Left forelimb (tissue), 1 donor: ENCODE results near the gene MACROH2A1.

Experiments used
- DNase-seq: peaks from one replicate; pipeline ENCODE4 v3.0.0-alpha.2; 2018; ENCODE audit warnings: low spot score

The MACROH2A1 gene

DNA sequence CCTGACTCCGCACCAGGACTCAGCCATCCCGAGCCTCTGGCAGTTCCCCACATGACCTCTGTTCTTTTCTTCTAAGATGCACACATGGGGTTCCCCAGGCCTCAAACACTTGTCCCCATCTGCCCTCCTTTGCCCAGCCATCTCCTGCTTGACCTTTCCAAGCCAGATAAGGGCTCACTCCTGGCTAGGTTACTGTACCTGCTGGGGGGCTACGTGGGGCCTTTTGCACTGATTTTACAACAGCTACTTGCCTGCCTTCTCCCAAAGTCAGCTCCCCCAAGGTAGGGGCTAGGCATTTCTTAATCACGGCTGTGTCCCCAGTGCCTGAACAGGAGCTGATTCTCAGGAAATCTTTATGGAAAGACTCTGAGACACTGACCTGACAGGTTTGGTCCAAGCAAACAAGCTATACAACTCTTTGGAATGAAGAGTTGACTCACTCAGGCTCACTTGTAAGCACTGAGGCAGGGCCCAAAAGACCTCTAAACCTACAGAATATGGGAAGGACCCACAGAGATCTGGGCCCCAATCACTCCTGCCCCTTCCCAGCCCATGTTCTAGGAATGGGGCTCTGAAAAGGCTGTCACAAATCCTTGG lies 2.5 kb downstream of the MACROH2A1 start:
- no peak for DNase-seq

DNA sequence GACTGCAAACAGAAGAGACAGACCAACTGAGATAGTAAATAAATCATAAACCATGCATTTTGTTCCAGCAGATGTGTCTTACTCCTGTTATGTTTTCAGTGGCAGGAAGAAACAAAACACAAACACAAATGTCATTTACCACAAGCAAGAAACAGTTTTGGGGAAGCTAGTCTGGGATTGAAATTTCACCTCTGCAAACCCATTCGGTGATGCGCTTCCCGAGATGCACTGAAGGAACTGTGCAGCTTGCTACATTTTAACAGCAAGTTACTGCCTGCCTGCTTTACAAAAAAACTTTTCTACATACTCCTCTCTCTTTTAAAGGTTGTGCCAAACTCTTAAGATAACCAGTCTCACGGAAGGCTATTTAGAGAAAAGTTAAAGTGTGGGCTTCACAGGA lies 3.2 kb downstream of the MACROH2A1 start:
- DNase-seq = no peak

DNA sequence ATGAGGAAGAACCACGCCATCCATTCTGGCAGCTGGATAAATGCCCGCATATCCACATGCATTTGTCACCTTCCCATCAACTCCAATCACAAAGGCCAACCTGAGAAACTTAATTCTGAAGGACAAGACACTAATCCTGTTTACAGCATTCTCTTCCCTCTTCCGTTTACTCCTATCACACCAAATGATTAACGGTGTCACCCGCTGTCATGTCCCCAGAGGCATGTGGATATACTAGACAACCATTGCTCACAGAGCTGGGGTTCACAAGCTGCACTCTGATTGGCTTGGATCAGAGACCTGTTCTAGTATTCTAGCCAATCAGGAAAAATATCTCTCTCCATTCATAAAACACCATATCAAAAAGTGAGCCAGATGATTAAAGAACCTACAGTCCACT lies 3.6 kb downstream of the MACROH2A1 start:
- DNase-seq = no peak

DNA sequence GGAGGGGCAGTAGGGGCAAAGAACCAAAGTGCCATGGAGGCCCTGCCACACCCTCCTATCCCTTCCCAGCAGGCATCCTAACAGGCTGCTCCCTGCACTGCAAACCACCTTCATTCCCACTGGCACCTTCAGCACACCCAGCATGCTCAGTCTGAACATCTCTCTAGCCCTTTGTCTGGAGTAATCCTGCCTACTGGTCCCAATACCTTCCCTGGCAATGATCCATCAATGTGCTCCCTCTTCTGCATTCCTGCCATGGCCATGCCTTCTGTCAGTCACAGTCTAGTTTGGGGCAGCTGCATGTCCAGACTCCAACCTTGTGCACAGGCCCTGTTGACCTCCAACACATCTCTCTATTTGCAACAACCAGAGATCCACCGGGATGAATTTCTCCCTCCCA lies 4.9 kb downstream of the MACROH2A1 start:
- no peak for DNase-seq

DNA sequence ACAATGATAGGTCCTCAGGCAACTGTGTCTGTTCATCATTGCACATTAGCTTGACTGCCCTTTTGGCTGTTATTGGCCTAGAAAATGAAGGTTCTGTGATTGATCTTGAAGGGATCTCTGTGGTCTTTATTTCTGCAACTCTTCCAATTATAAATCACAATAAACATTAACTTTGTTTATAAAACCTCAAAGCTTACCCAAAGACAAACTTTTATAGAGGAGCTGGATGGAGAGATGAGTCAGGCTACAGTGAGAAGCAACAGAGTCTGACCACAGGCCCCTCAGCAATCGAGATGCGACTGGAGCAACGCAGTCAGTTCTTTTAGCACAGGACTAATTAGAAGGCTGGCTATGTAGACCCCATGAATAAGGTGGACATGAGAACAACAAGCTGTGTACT lies 5.3 kb downstream of the MACROH2A1 start:
- no peak for DNase-seq

DNA sequence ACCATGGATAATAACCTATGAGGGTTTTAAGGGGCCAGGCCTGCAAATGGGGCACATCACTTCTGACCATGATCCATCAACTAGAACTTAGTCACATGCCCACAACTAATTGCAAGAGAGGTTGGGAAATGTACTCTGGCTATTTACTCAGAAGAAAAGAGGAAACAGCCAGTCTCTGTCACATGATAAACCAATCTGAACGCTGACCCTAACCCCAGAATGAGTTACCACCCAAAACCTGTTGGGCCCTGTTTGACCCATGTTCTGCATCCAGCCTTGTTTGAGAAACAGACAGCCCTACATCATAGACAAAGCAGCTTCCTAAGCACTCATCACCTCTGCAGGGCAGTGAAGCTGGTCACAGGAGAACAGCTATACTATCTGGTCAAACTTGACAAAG lies 5.8 kb downstream of the MACROH2A1 start:
- DNase-seq = no peak

DNA sequence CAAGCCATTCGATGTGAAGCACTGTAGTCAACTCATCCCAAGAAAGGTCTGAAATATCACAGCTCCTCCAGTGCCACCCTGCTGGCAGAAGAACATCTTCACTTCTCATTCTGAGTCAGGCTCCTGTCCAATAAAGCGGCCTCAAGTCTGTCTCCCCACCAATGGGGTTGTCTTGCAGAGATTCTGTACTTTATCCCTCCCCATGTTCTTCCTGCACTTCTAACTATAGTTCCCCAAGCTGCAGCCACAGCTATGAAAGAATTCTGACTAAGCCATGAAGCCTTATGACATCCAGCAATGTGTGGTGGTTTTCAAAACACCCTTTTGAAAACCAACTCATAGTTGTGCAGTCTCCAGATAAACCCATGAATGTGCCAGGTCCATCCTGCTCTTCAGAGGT lies 6.8 kb downstream of the MACROH2A1 start:
- DNase-seq = no peak

DNA sequence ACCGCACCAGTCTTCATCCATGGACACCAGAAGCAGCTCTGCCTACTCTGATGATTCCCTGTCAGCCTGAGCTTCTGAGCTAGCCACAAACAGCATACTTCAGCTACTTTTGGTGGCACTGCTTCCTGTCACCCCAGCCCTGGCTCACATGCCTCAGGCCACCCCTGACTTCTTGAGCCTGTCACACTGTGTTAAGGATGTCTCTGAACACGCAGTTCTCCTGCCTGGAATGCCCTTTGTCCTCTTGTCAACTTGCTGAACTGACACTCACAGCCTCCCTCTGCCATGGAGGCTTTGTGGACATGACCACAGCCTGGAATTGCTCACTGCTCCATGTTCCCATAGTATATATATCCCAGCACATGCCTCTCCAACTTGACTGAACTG lies 7.2 kb downstream of the MACROH2A1 start:
- DNase-seq = no peak

DNA sequence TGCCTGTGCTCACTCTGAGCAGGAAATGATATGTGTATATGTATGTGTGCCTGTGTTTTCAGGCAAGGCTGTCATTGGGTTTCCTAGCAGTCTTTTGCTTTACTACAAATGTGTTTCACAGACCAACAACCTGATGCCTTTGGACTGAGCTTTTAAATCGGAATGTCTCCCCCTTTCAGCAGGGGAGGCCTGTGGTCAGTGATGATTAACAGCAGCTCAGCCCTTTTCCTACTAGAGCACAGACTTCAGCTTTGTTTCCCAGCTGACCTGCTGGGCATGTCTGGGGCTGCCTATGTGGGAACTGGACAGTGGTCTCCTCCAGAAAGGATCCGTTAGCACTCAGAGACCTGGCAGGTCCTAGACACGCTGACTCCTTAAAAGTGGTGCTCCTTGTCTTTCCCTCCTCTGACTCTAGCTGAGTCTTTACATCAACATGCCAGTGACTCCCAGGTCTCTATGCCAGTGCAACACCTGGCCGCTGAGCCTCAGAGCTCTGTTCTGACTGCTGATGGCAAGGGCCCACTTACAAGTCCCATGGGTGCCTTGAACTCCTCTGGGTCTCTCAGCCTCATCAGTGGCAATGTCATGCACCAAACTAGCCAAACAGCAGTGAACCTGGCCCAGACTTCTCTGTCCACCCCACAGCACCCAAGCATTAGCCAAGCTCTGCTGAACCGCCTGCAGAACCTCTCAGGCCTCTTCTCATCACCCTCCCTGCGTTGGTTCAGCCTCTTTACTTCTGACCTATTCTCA lies 7.7 kb downstream of the MACROH2A1 start:
- no peak for DNase-seq

DNA sequence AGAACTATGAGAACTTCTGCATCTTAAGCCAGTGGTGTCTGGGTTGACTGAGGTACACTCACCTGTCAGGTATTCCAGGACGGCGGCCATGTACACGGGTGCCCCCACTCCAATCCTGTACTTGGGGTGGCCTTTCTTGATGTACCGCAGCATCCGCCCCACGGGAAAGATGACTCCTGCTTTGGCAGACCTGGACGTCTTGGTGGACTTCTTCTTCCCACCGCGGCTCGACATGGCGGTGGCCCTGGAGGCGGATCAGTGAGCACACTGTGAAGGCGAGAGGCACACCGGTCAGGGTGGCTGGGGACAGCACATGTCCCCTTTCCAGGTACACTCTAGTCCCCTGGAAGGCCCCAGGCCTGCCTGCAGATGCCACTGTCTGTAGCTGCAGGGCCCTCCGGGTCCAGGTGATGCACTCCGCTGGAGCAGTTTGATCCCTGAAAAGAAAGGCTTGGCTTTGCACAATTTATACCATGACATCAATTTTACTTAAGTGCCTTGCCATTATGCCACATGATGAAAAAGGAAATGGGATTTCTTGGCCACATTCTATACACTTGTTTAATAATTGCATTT lies 10.1 kb downstream of the MACROH2A1 start:
- DNase-seq = no peak

DNA sequence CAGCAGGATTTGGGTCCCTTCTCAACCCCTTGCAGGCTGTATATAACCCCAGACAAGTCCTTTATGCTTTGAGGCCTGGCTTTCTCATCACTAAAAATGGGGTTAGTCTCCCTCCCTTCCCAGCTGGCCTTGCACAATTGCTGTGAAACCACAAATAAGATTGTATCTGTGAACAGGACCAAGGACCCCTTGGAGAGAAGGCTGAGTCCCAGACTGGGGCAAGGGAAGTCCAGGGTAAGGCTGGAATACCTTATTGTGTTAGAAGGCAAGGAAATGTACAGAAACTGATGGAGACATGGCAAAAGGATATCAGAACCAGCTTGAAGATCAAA lies 11.4 kb downstream of the MACROH2A1 start:
- no peak for DNase-seq

DNA sequence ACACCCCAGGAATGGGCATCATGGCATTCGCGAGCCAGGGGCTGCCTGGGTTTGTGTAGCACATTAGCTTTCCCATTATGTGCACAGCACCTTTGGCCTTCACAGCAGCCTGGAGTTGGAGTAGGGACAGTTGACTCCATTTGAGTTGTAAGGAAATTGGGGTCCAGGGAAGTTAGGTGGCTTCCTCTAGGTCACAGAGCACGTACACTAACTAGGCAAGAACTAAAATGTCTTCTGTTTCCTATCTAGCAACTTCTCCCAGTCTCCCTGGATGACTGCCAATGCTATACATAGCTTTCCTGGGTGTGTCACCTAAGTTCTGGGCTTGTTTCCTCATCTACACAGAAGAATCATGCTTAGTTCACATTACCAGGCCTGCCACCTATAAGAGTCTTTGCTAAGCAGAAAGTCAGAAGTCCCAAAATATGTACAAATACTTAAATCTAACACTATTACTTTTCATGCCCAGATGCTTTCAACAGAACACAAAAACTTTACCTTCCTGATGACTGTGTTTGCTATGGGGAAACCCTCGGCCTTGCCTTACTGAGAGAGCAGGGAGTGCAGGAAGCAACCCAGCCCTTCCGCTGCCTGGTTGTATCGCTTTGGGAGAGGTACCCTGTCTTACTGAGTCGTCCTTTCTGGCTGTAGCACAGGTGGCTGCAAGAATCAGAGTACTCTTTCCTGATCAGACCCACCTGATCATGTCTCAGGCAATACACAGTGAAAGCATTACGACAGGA lies 12.0 kb downstream of the MACROH2A1 start:
- DNase-seq = no peak

DNA sequence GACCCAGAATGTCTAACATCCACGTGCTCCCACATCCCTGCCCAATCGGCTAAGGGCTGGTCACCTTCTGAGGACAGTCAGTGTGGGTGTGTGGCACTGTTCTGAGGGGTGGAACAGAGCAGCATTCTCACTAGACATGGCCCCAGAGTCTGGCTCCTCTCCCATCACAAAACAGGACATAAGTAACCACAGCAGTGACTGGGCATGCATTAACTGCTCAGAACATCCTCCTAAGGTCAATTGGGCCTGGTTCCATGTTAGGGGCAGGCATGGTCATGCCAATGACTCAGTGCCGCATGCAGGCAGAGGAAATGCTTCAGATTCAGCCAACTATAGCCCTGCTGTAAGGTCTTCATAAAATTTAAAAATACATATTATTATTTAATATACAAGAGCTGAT lies 12.9 kb downstream of the MACROH2A1 start:
- DNase-seq = no peak

DNA sequence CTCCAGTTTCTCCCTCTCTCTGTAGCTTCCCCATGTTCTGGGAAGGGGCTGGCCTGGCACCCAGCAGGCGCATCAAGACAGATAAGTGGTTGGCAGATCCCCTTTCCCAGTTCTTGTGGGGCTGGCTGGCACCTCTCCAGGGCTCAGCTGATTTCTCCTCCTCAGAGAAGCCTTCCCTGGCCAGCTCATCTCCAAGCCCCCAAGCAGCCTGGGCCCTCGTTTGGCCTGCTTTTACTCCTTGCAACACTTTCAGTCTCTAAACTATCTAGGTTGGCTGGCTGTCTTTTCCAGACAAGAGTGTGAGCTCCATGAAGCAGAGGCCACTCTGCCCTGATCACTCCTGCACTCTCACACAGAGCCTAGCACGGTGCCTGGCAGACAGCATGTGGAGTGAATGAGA lies 13.5 kb downstream of the MACROH2A1 start:
- DNase-seq = no peak

DNA sequence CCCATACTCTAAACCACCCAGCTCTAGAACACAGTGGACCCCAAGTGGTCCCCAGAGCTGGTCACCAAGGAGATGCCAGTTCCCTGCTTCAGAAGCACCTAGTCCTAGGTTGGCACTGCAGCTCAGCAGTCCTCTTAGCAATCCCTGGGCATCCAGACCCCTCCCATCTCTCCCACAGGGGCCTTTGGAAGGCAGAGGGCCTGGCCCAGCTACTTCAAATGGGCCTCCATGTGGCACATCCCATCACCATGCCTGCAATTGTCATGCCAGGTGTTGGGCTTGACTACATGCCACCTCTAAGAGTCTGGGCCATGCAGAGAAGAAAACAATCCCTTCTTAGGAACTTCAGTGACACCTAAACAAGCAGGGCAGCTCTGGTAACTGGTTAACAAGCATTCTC lies 14.1 kb downstream of the MACROH2A1 start:
- DNase-seq = no peak

DNA sequence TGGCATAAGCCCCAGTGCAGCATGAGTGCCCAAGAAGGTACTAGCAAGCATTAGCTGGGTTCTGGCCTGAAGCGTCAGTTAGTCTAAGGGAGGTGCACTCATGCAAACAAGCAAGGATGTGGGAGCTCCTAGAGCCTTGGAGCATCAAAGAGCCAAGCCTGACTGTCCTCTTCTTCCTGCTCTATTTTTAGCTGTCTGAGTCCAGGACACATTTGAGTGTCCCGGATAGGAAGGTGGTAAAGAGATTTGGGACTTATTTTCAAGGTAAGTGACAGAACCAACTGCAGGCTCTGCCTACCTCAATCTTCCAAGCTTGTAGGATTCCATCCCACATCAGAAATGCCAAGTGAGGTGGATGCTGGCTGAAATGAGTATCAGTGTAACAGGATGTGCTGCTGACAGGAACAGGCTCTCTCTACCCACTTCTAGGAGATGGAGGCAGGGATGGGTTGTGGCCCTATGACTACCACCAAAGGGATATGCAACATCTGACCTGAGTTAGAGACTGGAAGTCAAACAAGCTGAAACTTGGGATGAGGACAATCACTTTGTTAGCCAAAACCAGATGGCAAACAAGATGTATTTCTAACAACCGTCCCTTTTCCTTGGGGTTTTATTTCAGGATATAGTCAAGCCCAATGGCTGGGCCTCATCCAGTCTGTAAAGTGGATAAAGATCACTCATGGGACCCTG lies 15.1 kb downstream of the MACROH2A1 start:
- no peak for DNase-seq

DNA sequence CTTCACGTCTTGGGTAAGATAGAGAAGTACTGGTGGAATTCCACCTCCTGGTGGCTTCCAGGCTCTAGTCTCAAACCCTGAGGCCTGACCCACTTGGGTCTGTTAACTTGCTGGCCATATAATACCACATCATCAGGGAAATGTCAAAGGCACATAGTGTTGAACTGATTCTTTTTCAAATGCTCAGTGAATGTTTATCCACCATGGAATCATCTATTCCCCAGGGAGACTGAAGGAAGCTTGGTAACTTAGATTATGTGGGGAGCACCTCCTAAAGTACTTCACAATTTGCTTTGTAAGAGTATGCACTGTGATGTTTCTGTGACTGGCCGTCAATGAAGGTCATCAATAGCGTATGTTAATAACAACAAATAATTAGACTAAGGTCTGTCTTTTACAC lies 16.1 kb downstream of the MACROH2A1 start:
- DNase-seq = no peak

DNA sequence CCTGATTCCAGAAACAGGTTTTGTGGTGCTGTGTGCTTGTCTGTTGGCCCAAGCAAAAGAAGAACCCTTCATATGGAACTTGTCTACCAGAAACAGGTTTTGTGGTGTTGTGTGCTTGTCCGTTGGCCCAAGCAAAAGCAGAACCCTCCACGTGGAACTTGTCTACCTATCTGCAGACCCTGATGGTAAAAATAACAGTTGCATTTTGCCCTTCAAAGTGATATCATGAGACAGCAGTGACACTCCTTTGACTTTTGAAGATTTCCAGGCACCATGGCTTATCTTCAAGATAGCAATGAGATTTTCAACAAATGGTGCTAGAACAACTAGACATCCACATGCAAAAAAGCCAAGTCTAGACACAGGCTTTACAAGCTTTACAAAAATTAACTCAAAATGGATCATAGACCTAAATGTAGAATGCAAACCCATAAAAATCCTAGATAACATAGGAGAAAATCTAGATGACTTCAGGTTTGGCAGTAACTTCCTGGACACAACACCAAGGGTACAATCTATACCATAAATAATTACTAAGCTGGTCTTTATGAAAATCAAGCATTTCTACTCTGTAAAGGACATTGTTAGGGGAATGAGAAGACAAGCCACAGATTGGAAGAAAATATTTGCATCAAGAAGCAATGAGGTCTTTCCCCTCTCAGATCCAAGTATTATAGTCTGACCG lies 16.8 kb downstream of the MACROH2A1 start:
- no peak for DNase-seq

DNA sequence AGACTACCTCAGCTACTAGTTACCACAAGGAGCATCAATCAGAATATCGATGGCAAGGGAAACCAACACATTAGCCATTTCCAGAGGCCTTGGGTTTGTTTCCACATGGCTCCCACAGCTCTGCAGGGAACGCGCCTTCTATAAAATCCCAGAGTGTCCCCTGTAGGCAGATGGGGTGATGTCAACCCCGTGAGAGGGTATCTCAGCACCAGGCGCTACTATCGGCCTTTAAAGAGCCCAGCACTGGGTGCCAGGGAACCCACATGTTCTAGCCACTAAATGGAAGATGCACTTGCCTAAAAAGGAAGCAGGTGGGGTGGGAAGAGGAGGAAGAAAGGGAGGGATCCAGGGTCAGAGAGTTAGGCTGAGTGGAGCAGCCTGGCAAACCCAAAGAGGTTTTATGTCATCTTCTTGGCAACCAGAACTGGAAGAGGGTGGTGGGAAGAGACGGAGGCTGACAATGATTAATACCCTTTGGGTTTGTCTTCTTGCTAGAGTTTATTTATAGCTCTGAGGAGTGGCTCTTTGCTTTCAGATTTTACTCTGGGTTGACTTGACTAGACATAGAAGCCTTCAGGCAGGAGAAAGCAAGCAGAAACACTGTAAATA lies 19.9 kb downstream of the MACROH2A1 start:
- no peak for DNase-seq

DNA sequence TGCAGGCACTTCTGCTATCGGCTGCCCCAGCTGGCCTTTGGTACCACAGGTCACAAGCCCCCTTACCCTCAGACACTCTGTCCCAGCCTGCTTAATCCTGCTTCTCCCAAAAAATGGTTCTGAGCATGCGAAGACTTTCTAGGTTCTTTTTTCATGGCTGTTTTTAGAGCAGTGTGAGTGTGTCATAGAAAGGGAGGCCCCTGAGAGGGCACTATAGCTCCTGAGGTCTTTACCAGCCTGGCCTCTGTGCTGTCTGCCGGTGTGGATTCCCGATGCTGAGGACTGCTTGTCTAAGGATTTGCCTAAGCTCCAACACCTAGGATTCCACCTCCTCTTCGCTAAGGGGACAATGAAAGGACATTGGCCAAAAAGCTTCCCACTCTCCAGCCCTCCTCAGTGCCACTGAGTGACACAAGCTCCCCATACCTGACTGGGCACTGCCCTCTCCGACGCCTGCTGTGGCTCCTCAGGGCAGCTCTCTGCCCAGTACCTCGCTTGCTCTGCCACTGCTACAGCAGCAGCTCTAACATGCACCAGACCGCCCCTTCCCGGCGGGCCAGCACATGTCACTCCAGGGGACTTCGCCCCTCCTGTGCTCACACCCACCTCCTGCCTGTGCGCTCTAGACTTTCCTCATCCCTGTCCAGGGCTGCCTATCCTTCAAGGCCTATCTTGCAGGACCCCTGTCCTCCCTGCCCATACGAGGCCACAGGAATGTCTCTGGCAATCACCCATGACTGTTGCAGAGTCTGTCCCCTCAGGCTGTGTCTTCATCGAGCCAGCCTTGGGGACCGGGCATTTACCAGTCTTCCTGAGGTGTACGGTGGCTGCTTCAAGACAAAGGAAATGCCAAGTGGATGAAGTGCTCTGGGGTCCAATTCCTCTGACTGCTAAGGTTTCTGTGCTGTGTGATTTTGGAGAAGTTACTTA lies 21.0 kb downstream of the MACROH2A1 start:
- DNase-seq = no peak
